Parathyroid adenoma (tissue), 2 donors: Measurements from ENCODE around the gene CYP1A2.
A peak's percentile ranks its signal among the peaks of the same experiment; 100 is the strongest.

Experiments
- H2AFZ ChIP-seq: fragments of 300-600 bp; sonication (generic); one replicate; pipeline ENCODE4 v1.7.0; 2017; ENCODE audit warnings: antibody characterized with exemption, mild to moderate bottlenecking
- H3K27ac ChIP-seq: fragments of 300-600 bp; sonication (generic); one replicate; pipeline ENCODE4 v1.7.0; 2017
- H3K27me3 ChIP-seq: fragments of 300-600 bp; sonication (generic); one replicate; pipeline ENCODE4 v1.7.0; 2017; ENCODE audit warnings: low read length; ENCODE audit not compliant: control insufficient read depth, insufficient read depth
- H3K36me3 ChIP-seq: fragments of 300-600 bp; sonication (generic); one replicate; pipeline ENCODE4 v1.7.0; 2017; ENCODE audit warnings: low read length; ENCODE audit not compliant: control insufficient read depth, insufficient read depth
- H3K4me1 ChIP-seq: fragments of 300-600 bp; sonication (generic); one replicate; pipeline ENCODE4 v1.7.0; 2017; ENCODE audit warnings: control low read depth
- H3K4me2 ChIP-seq: fragments of 300-600 bp; sonication (generic); one replicate; pipeline ENCODE4 v1.7.0; 2017; ENCODE audit warnings: low read length
- H3K4me3 ChIP-seq: fragments of 300-600 bp; sonication (generic); one replicate; pipeline ENCODE4 v1.7.0; 2017; ENCODE audit warnings: low read depth, low read length
- H3K79me2 ChIP-seq: fragments of 300-600 bp; sonication (generic); one replicate; pipeline ENCODE4 v1.7.0; 2017; ENCODE audit warnings: control low read depth
- H3K9ac ChIP-seq: fragments of 300-600 bp; sonication (generic); one replicate; pipeline ENCODE4 v1.7.0; 2017; ENCODE audit warnings: mild to moderate bottlenecking
- H3K9me3 ChIP-seq: fragments of 300-600 bp; sonication (generic); one replicate; pipeline ENCODE4 v1.7.0; 2017; ENCODE audit warnings: low read length; ENCODE audit not compliant: control insufficient read depth
- CTCF ChIP-seq: fragments of 300-600 bp; sonication (generic); IDR thresholded peaks from one replicate; pipeline ENCODE4 v1.7.0; 2017; ENCODE audit warnings: antibody characterized with exemption, mild to moderate bottlenecking
- donor health status: primary hyperparathyroidism.

Gene CYP1A2

GRCh38 chr15:74768099-74768770 lies 19.6 kb downstream of the CYP1A2 start:
- no peak overlapping the region for H3K4me3 ChIP-seq
- no peak for TF ChIP-seq CTCF
- no peak overlapping the region for H3K27ac ChIP-seq
- H3K79me2 ChIP-seq: no peaks in the 10 kb centered on the region
- H2AFZ ChIP-seq: no peak overlapping the region
- H3K9me3 ChIP-seq: no peaks in the 10 kb centered on the region
- no peaks in the 10 kb centered on the region for H3K36me3 ChIP-seq
- H3K9ac ChIP-seq: no peak overlapping the region
- no peaks in the 10 kb centered on the region for H3K27me3 ChIP-seq
- no peak overlapping the region for H3K4me2 ChIP-seq
- H3K4me1 ChIP-seq: no peaks in the 10 kb centered on the region

- Histone ChIP-seq H3K27me3 (no peaks in the 10 kb centered on the region), H3K79me2 (no peaks in the 10 kb centered on the region), H2AFZ (no peak overlapping the region), H3K9ac (no peak overlapping the region), H3K4me1 (no peaks in the 10 kb centered on the region), H3K36me3 (no peaks in the 10 kb centered on the region), H3K4me2 (no peak overlapping the region), H3K4me3 (no peak overlapping the region), H3K9me3 (no peaks in the 10 kb centered on the region), H3K27ac (no peak overlapping the region)
- peak; percentile 79 for TF ChIP-seq CTCF
Observed at GRCh38 chr15:74768771-74769342, 20.2 kb downstream of the CYP1A2 start.

GRCh38 chr15:74769463-74770025 lies 20.9 kb downstream of the CYP1A2 start:
- no peak overlapping the region for H2AFZ ChIP-seq
- no peak overlapping the region for H3K4me2 ChIP-seq
- no peaks in the 10 kb centered on the region for H3K79me2 ChIP-seq
- H3K27ac ChIP-seq: no peak overlapping the region
- no peaks in the 10 kb centered on the region for H3K4me1 ChIP-seq
- TF ChIP-seq CTCF: no peak
- H3K9ac ChIP-seq: no peak overlapping the region
- no peaks in the 10 kb centered on the region for H3K36me3 ChIP-seq
- no peaks in the 10 kb centered on the region for H3K9me3 ChIP-seq
- H3K27me3 ChIP-seq: no peaks in the 10 kb centered on the region
- no peak overlapping the region for H3K4me3 ChIP-seq

- Histone ChIP-seq H3K4me1 (no peaks in the 10 kb centered on the region), H3K9ac (no peak overlapping the region), H3K79me2 (no peaks in the 10 kb centered on the region), H3K9me3 (no peaks in the 10 kb centered on the region), H2AFZ (no peak overlapping the region), H3K4me3 (no peak overlapping the region), H3K36me3 (no peaks in the 10 kb centered on the region), H3K4me2 (no peak overlapping the region), H3K27ac (no peak overlapping the region), H3K27me3 (no peaks in the 10 kb centered on the region)
- no peak for TF ChIP-seq CTCF
Observed at GRCh38 chr15:74770211-74770903, 21.7 kb downstream of the CYP1A2 start.
